ENCODE results near the gene PRRC2B. TPM values are rescaled to one million over a fixed set of nuclear protein-coding genes. Genes with fewer than 3 reads are reported as not detected.
A peak's percentile ranks its signal among the peaks of the same experiment; 100 is the strongest.
"Not testable (repeated sequence)": the region's sequence is repeated elsewhere in the genome, so short reads cannot be mapped to it uniquely, and the experiment has no call there.

The PRRC2B gene
- total RNA-seq, 1 donor: 69.7 TPM

DNA sequence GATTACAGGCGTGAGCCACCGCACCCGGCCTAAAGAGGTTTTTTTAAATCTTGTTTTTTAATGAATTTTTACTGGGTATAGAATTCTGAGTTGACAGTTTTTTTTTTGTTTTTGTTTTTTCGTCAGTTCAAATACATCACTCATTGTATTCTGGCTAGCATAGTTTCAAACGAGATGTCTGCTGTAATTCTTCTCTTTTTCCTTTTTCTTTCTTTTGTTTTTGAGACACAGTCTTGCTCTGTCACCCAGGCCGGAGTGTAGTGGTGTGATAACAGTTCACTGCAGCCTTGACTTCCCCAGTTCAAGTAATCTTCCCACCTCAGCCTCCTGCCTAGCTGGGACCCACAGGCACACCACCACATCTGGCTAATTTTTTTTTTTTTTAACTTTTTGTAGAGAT, 149.3 kb downstream of the PRRC2B start:
- no peak overlapping the region for H3K4me3 ChIP-seq (ENCODE audit: low read depth, low read length)
- TF ChIP-seq, protein P1, sequence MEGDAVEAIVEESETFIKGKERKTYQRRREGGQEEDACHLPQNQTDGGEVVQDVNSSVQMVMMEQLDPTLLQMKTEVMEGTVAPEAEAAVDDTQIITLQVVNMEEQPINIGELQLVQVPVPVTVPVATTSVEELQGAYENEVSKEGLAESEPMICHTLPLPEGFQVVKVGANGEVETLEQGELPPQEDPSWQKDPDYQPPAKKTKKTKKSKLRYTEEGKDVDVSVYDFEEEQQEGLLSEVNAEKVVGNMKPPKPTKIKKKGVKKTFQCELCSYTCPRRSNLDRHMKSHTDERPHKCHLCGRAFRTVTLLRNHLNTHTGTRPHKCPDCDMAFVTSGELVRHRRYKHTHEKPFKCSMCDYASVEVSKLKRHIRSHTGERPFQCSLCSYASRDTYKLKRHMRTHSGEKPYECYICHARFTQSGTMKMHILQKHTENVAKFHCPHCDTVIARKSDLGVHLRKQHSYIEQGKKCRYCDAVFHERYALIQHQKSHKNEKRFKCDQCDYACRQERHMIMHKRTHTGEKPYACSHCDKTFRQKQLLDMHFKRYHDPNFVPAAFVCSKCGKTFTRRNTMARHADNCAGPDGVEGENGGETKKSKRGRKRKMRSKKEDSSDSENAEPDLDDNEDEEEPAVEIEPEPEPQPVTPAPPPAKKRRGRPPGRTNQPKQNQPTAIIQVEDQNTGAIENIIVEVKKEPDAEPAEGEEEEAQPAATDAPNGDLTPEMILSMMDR (IDR thresholded peaks at IDR 0.05; ENCODE audit: insufficient read depth, low read length): no peak
- DNase-seq (ENCODE audit: low read depth): no peak

DNA sequence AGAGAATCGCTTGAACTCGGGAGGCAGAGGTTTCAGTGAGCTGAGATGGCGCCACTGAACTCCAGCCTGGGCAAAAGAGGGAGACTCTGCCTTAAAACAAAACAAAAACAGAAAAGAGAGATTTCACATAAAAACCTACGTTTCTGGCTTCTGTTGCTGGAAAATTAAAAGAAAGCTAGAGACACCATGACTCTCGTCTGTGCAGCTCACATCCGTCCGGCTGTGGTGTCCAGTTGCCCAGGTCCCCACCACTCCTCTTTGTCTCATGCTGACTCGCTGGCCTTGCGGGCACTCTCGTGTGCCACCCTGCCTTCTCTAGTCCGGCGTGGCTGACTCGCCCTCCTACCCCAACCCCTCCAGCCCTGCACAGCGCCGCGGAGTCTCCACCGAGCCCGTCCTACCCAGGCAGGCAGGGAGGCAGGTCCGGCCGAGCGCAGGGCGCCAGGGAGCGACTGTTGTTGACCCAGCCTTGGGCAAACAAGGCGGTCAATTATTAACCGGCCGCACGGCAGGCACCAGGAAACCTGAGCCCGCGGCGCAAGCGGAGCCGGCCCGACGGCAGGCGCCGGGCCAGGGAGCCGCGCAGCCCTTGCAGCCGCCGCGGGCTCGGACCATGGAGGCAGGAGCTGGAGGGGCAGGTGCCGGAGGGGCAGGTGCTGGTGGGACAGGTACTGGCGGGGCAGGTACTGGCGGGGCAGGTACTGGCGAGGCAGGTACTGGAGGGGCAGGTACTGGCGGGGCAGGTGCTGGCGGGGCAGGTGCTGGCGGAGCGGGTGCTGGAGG, 151.3 kb downstream of the PRRC2B start, which contains the start of gene PRRT1B:
TSS of gene PRRT1B (plus strand) at position 521 of the 783 bp plus-strand sequence. CDS start at position 614, 93 bp downstream.
- no peak for DNase-seq (ENCODE audit: low read depth)
- TF ChIP-seq, protein P1 (IDR thresholded peaks at IDR 0.05; ENCODE audit: insufficient read depth, low read length): no peak
- H3K4me3 ChIP-seq (ENCODE audit: low read depth, low read length): no peak within 1 kb of the TSS

DNA sequence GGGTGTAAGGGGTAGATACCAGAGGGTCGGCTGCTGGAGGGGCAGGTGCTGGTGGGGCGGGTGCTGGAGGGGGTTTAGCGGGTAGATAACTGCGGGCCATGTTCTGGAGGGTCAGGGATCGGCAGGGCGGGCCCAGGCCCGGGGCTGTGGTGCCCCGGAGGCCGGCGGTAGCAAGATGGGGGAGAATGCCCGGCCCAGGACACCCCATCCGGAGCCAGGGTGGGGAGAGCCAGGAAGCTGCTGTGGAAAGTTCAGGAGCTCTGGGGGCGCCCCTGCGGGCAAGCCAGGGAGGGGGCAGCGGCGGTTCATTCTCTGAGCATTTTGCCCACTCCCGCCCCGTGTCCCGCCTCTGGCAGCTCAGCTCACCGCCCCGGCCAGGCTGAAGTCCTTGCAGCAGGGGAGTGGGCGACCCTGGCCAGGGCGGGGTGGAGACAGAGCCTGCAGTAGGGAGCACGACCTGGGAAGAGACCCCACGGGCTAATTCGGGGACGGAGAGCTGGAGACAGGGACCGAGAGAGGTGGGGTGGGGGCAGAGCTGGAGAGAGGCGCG, 152.0 kb downstream of the PRRC2B start:
- no peak for DNase-seq (ENCODE audit: low read depth)
- no peak overlapping the region for H3K4me3 ChIP-seq (ENCODE audit: low read depth, low read length)
- TF ChIP-seq, protein P1 (IDR thresholded peaks at IDR 0.05; ENCODE audit: insufficient read depth, low read length): no peak

DNA sequence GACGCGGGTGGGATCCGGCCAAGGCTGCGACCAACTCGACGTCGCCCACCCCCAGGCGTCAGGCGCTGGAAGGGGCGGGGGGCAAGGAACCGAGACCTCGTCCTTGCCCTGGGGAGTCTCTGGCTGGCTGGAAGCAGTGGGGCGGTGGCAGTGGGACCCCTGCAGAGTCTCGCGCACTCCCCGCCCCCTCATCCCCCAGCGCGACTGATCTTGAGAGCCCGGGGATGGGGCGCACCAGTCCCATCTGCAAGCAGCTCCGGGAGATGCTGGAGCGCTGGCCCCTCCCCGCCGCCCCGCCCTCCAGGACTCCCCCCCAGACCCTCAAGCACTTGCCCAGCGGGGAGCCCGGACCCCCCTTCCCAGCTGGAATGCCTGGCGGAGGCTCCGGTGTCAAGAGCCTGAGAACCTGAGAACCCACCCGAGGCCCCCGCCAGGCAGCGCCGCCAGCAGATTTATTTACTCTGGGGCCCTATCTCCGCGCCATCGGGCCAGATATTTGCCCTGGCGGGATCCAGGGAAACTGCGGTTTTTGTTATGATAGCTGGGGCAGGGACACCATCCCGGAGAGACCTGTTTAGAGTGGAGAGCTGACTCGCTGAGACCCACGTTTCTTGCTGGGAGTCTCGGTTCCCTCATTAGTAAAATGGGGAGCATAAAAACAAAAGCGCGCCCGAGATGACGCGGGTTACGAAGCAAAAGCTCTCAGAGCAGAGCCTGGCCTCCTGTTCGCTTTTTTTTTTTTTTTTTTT, 152.6 kb downstream of the PRRC2B start:
- TF ChIP-seq, protein P1 (IDR thresholded peaks at IDR 0.05; ENCODE audit: insufficient read depth, low read length): peak; percentile 29
- DNase-seq (ENCODE audit: low read depth): no peak
- H3K4me3 ChIP-seq (ENCODE audit: low read depth, low read length): peak overlapping the region; percentile 42

DNA sequence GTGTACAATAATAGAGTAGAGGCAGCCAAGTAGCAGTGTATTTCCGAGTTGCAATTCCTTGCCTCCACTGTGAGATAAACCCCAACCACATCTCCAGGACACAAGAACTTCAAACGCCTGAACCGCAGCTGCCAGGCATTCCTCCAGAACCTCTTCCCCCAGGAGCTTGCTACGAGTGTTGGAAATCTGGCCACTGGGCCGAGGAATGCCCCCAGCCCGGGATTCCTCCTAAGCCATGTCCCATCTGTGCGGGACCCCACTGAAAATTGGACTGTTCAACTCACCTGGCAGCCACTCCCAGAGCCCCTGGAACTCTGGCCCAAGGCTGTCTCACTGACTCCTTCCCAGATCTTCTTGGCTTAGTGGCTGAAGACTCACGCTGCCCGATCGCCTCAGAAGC, 155.3 kb downstream of the PRRC2B start:
- H3K4me3 ChIP-seq (ENCODE audit: low read depth, low read length); DNase-seq (ENCODE audit: low read depth): not testable (repeated sequence)

Small RNA genes within 50 kb of the gene (small RNA-seq; reads per million reads assigned to genes)
- gene SNORD62A (1.1 reads per million, percentile 41 among the genes with 10 or more reads in this experiment), gene SNORD62B (5.2 reads per million, percentile 89 among the genes with 10 or more reads in this experiment)

Other genes starting within 250 kb of the PRRC2B start
- gene FAM78A, start 117.6 kb upstream of the PRRC2B start, total RNA-seq (ENCODE audit: low replicate concordance): 0.25 and 0.36 TPM in 2 replicates
- 5.6 and 9.8 TPM in 2 replicates for gene PLPP7, start 104.4 kb upstream of the PRRC2B start, total RNA-seq (ENCODE audit: low replicate concordance)
- 24.2 and 98.5 TPM in 2 replicates for gene POMT1, start 108.8 kb downstream of the PRRC2B start, total RNA-seq (ENCODE audit: low replicate concordance)
- 18.5 and 24.6 TPM in 2 replicates for gene UCK1, start 137.2 kb downstream of the PRRC2B start, total RNA-seq (ENCODE audit: low replicate concordance)
- gene PRRT1B, start 151.4 kb downstream of the PRRC2B start, total RNA-seq (ENCODE audit: low replicate concordance): not detected in 2 replicates